ENCODE measurements around the gene ST8SIA1.
"Not testable (repeated sequence)": the region's sequence is repeated elsewhere in the genome, so short reads cannot be mapped to it uniquely, and the experiment has no call there.

The ST8SIA1 gene

DNA sequence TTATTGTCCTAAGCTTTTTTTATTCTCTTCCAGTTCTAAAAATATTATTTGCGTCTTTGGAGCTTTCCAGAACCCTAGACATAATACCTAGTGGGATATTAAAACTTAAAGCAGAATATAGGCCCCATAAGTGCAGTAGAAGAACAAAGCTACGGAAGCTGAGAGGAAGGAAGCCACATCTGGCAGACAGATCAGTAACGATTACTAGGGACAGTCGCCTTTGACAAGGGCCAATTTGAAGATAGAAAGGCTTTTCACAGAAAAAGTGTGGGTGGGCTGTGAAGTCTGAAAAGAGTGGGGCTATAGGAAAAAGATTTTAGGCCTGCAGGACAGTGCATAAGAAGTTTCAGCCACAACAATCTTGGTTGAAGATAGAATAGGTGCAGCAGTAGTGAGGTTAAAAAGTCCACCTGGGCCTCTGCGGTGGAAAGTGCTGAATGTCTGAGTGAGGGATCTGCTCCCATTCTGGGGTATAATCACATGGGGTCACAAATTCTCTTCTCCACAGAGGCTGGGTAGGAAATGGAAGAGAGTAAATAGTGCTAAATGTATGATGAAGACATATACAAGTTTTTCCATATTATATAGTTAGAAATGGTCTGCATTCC, 174.0 kb downstream of the ST8SIA1 start:
- no peak for DNase-seq

DNA sequence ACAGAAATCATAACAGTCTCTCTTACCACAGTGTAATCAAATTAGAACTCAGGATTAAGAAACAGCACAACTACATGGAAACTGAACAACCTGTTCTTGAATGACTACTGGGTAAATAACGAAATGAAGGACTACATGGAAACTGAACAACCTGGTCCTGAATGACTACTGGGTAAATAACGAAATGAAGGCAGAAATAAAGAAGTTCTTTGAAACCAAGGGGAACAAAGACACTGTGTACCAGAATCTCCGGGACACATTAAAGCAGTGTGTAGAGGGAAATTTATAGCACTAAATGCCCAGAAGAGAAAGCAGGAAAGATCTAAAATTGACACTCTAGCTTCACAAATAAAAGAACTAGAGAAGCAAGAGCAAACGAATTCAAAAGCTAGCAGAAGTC, 185.2 kb downstream of the ST8SIA1 start:
- not testable (repeated sequence) for DNase-seq

DNA sequence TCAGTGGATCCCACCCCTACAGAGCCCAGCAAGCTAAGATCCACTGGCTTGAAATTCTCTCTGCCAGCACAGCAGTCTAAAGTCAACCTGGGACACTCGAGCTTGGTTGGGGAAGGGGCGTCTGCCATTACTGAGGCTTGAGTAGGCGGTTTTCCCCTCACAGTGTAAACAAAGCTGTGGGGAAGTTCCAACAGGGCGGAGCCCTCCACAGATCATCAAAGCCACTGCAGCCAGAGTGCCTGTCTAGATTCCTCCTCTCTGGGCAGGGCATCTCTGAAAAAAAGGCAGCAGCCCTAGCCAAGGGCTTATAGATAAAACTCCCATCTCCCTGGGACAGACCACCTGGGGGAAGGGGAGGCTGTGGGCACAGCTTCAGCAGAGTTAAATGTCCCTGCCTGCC, 187.8 kb downstream of the ST8SIA1 start:
- DNase-seq, result not testable (repeated sequence)

Measured in inflammatory macrophage treated with lipopolysaccharide for 1 hour (primary cell).